Germinal center (tissue), 1 donor: ENCODE measurements around the gene GNB1L.

ENCODE experiments used
- DNase-seq: peaks from one replicate; pipeline ENCODE4 v3.0.0; 2012; ENCODE audit warnings: mixed read lengths, low spot score

GNB1L gene

DNA sequence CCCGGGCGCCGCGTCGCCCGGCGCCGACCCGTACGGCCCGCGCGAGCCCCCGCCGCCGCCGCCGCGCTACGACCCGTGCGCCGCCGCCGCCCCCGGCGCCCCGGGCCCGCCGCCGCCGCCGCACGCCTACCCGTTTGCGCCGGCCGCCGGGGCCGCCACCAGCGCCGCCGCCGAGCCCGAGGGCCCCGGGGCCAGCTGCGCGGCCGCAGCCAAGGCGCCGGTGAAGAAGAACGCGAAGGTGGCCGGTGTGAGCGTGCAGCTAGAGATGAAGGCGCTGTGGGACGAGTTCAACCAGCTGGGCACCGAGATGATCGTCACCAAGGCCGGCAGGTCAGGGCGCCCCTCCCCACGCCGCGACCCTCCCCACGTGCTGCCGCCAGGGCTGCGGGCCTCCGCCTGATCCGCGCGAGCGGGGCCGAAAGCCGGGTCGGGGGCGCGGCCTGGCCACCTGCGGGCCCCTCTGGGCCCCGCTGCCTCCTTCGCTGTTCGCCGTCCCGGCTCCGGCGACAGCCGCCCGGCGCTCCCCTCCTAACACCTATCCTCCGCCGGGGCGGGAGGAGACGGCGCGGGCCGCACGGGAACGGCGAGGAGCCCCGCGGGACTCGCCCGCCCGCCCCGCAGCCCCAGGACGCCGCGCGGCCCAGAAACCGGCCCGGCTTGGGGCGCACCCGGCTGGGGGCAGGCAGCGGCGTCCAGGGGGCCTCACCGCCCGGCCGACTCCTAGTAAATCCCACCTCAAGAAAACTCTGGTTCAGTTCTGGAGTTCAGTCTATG lies 93.5 kb downstream of the GNB1L start:
- no peak for DNase-seq

DNA sequence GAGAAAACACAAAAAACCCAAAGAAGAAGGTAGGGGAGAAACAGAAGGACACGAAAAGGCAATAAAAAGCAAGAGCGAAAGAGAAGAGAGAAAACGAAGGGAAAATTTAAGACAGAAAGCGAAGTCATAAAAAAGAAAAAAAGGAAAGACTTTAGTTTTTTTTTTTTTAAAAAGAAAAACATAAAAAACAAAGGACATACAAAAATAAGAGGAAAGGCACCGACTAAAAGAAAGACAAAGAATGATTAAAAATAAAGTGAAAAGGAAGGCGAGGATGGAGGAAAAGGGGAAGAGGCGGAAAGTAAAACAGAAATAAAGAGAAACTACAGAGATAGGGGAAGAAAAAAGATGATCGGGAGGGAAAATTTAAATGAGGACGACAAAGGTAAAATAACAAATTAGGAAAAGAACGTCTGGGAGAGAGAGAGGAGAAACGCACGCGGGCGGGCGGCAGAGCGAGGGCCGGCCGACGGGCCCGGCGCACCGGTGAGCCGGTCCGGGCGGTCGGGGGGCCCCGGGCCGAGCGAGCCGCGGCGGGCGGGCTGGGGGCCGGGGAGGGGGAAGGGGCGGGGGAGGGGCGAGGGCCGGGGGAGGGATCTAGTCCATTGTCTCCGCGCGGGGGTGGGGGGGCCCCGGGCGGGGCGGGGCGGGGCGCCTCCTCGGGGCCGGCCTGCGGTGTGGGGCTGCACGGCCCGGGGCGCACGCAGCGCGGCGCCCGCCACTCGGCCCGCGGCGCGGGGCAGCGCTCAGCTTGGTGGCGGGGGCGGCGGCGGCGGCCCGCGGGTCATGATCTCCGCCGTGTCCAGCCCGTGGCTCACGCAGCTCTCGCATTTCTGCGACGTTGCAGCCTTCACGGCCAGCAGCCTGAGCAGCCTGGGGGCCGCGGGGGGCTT lies 94.4 kb downstream of the GNB1L start, which contains the start of gene TBX1:
TBX1 (plus strand) TSS at position 721 of the 893 bp plus-strand sequence; CDS start at position 787, 66 bp downstream.
- no peak for DNase-seq

DNA sequence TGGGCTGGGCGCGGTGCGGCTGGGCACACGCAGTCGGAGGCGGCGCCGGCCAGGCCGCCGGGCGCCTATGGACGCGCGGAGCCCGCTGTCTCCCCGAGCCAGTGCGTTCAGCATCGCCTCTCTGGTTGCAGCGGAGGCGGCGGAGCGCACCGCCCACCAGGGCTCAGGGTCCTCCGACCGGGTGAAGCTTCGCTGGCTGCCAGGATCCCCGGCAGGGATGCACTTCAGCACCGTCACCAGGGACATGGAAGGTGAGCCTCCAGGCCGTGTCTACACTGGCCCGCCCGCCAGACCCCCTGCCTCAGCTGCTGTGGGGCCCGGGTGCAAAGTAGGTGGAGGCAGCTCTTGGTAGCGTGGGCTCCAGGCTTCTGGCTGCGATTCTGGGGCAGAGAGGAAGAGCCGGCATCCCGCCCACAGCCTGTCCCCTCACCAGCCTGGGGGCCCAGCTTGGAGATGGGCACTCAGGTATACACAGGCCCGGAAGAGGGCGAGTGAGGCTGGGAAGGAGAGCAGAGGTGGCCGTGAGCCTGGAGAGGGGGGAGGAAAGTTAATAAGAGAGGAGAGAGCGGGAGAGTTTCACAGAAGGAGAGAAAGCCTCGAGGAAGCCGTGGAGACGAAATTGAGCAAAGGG lies 95.1 kb downstream of the GNB1L start:
- DNase-seq, result no peak

DNA sequence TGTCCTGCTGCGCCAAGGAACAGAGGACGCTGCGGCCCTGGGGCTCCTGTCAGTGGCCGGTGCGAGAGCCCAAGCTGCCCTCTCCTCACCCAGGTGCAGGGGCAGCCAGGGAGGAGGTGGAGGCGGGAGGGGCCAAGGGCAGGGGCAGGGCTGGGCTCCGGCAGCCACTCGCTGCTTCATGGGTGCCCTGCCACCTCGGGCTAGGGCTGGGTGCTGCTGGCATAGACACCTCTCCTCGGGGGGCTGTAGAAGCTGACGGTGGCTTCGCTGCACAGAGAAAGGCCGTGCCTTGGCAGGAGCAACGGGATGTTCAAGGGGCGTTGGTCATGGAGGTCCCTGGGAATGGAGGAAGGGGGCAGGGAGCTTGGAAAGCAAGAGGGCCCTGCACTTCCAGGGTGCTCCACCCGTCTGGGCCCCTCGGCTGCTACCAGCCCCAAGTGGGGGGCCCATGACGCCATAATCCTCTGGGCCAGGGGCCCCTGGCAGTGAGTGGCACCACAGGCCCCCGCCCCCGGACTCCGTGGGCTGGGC lies 95.7 kb downstream of the GNB1L start:
- DNase-seq, result no peak

DNA sequence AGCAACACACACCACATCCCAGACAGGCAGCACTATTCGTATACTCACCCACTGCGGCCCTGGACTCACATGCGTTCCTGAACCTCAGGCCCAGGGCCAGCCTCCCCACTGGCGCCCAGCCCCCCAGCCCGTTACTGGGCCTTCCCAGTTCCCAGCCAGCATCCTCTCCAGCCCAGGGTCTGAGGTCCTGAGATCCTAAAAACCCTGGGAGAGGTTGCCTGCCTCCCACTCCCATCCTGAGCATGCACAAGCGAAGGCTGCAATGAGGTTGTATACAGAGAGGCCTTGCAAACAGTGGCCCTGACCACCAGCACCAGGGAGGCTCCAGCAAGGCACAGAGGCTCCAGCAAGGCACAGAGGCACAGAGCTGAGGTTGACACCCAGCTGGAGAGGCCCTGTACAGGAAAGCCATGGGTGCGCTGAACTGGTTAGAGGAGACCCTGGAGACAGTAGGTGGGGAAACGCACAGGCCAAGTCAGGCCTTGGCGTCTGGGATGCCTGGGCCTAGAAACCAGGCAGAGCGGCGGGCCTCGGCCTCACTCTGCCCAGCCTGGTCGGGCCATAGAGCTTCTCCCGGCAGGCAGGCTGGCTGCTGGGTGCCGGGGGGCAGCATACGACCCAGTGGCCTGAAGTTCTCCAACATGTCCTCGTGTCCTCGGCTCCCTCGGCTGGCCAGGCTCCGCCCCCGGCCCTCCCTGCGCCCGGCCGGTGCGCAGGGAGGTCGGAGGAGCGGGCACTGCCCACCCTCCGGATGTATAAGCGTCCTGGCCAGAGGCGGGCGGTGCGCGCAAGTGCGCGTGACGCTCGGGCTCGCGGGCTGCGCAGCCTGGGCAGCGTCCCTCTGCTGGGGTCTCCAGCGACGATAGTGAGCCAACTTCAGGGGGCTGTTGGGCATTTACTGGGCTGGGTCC lies 96.4 kb downstream of the GNB1L start:
- no peak for DNase-seq

DNA sequence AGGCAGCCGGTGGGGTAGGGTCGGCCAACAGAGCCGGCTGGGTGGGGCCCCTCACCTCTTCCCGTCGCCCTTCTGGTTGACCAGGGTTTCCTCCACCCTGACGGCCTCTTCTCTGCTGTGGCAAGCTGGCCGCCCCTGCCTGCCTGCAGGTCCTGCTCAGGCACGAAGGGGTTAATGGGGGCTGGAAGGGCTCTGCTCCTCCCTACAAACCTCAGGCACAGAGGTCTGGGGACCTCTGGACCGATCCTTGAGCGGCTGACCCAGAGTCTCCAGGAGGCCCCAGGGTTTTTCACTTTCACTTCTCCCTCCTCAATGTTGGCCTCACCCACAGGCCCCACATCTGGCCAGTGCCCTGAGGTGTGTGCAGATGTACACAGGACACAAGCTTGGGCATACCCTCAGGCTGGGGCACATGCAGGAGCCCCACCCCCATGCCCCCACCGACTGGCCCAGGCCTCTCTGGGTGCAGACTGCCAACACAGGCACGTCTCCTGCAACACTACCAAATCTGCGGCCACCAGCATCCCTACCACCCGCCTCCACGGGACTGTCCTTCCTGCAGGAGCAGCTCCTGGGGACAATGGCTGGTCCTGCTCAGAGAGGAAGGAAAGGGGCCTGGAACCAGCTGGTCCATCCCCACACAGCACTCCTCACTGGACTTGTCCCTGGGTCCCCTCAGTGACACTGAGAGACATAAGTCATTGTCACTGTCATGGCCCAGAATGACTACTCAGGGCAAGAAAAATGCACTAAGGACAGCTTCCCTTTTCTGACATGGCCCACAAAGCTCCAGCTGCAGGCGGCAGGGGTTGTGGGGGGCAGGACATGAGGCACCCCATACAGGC lies 97.3 kb downstream of the GNB1L start:
- peak; percentile 63 for DNase-seq

DNA sequence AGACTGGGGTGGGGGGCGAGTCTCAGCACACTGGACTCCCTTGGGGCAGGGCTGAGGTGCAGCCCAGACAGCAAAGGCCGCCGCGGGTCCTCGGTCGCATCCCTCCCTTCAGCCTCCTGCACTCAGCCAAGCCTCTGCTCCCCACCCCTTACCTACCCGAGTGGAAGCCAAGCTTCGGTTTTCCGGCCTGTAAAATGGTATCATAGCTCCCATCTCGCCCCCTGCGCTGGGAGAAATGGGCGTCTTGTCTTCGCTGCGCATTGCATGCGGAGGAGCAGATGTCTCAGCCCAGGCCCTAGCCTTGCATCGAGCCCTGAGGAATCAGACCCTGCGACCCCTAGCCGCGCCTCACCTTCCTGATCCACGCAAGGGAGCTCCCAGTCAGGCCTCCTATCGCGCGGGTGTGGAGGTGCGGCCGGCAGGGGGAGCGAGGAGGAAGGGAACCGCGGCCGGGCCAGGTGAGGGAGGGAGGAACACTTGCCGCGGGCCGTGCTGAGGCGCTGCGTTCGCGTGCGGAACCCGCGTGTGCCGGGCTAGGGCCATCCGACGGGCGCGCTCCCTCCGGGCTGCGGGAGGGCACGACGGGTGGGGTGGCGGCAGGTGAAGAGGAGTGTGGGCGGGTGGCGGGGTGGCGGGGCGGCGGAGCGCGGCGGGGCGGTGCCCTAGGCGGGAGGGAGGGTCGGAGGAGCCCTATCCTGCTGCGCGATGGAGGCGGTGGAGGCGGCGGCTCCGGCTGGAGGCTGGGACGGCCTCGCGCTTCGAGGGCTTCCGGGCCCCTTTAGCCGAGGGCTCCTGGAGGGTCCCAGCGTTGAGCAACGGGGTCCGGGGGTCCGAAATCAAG lies 98.2 kb downstream of the GNB1L start:
- DNase-seq, result peak; percentile 77

DNA sequence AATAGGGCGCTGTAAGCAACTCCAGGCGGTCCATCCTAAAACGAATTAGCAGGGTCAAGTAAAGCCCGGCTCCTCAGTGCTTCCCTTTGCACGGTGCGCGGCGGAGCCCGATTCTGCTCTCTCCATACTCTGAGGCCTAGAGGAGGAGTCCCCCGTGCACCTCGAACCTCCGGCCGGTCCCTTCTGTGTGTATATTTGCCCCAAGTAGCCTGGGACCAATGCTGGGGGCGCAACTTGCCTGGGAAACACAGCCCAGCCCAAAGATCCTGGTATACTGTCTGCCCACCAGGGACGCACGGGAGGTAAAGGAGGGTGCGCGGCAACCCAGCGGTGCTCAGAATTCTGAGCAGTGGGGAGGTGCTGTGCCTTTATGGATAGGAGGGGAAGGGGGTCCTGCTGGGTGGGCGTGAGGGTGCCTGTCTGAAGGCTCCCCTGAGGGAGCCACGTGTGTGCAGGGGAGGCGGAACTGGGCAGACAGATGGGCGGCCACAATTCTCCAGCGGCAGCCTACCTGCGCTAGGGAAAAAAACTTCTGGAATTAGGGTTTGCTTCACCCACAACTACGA lies 98.9 kb downstream of the GNB1L start:
- no peak for DNase-seq

DNA sequence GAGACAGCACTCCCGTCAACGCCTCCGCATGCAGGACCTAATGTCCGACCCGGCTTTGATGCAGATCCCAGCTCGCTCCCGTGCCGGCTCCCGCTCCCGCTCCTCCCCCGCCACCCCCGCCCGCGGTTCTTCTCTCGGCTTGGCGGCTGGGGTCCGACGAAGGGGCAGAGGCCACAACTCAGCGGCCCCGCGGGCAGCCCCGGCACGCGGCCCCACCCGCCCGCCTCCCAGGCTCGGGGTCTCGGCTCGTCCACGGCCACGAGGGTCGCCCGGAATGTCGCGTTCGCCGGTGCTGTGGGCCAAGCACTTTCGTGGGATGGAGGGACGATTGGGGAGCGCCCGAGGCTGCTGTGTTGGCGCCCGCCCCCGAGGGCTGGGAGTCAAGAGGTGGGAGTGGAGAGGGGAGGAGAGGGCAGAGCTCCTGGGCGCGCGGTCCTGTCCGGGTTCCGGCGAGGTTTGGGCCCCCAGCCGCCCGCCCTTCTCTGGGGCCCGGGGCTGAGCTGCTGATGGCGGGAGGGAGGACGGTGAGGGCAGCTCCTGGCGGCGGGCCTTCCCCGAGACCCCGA lies 99.4 kb downstream of the GNB1L start:
- DNase-seq, result no peak

DNA sequence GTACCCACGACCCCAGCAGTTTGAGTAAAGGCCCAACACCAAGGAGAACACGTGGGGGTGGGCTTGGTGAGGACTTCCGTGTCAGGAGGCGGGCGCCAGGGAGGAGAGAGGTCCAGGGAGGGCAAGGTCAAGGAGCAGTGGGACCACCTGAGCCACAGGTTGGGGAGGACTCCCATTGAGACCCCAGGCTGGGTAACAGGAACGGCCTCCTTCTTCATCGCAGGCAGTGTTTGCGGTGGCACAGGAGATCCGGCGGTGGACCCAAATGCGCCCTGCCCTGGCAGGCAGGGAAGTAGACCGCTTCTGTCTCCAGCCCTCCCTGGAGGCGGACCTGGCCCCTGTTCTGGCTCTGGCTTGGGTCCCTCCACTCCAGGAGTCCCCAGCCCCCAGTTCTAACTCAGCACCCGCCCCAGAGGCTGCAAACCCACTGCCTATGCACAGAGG lies 100.0 kb downstream of the GNB1L start:
- no peak for DNase-seq

DNA sequence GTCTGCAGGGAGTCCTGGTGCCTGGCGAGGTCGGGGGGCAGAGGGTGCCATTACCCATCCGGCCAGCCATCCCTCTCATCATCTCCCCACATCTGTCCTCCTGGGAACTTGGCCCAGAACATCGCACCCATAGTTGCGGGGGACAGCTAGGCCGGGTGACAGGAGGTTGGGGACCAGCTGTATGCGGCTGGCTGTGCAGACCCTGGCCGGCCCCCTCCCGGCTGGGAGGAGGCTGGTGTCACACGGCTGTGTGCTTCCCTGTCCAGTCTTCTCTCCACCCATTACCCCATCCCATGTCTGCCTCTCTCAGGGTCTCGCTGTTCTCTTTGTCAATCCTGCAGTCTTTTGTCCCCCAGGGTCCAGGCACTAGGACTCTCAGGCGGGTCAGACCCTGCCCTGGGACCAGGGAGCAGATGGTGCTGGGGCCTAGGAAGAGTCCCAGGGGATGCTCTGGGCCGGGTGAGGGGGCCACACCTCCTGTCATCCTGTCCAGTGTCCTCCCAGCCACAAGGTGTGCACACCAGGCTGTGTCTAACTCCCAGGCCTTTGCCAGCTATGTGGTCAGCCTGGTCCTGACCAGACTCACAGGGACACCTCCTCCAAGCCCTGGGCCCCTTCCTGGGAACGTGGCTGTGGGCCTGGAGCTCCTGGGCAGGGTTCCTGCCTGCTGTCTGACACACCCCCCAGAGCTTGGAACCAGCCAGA lies 100.5 kb downstream of the GNB1L start:
- DNase-seq, result no peak

DNA sequence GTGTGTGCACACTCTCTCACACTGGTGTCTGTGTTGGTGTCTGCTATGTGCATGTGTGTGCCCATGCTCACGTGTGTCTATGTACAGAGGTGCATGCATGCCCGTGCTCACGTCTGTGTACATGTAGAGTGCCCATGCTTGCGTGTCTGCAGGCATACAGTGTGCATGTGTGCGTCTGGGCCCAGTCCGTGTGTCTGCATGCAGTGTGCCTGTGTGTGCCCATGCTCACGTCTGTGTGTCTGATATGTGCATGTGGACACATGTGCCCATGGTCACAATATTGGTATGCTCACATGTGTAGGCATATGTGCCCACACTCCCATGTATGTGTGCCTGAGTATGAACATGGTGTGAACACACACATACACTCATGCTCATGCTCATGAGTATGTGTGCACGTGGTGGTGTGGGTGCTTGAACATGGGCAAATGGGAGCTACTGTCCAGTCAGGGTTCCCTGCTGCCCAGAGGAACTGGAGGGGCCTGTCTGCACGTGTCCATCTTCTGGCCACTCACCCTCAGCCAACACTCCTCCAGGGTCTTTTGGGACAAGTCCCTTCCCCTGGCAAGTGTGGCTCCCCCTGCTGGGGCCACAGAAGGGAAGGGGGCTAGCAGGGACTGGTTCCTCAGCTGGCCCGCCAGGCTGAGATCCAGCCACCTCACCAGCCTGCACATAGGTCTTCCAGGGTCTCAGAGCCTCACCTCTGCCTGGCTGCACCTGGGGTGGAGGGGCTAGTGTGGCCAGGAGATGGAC lies 101.4 kb downstream of the GNB1L start:
- no peak for DNase-seq

DNA sequence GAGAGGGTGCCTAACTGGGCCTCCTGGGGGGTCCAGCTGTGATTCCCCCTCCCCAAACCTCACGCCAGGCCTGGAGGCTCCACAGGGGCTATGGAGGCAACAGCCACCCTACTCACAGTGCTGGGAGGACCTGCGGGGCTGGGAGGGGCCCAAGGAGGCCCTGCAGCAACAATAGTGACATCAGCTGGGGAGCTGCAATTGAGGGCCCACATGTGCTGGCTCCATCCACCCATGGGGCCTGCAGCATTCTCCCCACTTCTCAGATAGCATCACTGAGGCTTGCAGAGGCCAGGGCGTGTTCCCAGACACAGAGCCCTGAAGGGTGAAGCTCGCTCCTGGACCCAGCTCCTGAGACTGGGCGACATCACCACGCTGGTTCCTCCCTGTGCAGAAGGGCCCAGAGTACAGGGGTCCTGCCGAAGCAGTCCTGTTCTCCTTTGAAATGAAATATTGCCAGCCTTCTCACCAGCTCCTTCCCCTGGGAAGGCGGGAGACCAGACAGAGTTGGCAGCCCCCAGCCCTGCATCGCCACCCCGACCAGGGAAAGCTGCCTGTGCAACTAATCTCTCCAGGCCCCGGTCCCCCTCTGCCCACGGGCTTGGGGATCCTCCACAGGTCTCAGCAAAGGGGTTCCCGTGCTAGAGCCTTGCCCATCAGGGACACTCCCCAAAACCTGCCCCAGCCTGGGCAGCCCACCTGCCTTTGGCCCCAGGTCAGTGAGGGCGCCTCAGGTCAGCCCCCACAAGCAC lies 103.0 kb downstream of the GNB1L start:
- no peak for DNase-seq

DNA sequence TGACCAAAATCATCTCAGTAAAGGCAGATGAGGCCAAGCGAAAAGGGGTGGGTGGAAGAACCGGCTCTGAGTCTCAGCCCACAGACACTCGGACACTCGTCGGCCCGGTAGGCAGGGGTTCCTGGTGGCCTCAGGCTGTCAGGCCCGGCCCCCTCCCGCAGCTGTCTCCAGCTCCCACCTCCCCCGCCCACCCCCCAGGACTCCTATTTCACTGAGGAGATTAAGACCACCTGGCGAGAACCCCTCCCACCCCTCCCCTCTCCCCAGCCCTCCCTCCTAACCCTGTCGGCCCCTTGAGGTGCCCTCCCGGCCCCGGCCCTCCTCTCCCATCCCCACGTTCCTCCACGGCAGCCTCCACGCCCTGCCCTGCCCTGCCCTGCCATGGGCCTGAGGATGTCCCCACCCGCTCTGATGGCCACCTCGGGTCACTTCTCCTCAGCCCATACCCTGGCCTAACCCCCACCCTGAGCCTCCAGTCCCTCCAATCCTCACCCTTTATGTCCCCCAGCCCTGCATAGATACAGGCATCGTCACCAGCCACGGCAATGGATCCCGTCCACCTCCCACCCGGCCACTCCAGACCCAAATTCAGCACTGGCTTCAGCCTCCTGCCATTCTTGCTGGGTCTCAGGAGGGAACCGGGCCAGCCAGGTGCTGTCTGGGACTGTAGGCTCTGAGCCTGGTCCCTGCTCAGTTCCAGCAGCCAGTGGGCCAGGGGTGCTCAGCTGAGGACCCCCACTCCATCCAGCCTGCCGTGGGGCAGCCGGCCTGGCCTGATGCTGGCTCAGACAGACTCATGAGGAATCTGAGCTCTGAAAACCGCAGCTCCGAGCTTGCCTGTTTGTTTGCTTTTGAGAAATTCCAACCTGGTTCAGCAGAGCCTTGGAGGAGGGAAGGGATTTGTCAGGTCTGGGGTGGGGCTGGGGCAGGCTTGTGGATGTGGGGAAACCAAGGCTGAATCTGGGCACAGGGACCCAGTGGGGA lies 103.9 kb downstream of the GNB1L start:
- DNase-seq, result no peak

DNA sequence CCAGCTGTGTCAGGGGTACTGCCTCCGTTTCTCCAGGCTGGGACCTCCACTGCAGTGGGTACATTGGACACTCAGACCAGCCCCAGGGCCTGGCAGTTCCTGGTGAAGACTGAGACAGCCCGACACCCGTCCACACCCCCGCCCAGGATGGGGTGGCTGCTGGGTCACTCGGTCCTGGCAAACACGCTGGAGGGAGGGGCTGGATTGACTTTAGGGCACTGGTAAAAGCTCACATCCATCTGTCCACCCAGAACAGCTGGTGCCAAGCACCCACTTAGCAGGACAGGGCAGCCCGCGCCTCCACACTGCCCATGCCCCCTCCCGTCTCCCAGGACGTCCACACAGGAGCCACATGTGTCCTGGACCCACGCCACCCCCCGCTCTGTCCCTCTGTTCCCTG lies 104.8 kb downstream of the GNB1L start:
- DNase-seq, result no peak
